H1 (cell line): ENCODE measurements around the gene PDIA5. TPM values are rescaled to one million over a fixed set of nuclear protein-coding genes. Genes with fewer than 3 reads are reported as not detected.

Experiments
- CBX8 ChIP-seq: fragments of 300-800, 300-1000 bp; sonication (generic); IDR thresholded peaks from 2 replicates; pipeline ENCODE4 v1.7.1; 2016; ENCODE audit warnings: low read depth, low read length, borderline replicate concordance
- CEBPB ChIP-seq: IDR thresholded peaks from 2 replicates; pipeline ENCODE4 v1.6.1; 2012; ENCODE audit warnings: low read depth, low read length
- EZH2 ChIP-seq: fragments of 200-600 bp; sonication (generic); IDR thresholded peaks from 2 replicates; pipeline ENCODE4 v1.7.1; 2012; ENCODE audit warnings: low read depth, mild to moderate bottlenecking, moderate library complexity, low read length, inconsistent platforms; ENCODE audit not compliant: severe bottlenecking
- GABPA ChIP-seq: IDR thresholded peaks from 2 replicates; pipeline ENCODE4 v1.6.1; 2011; ENCODE audit warnings: mild to moderate bottlenecking, low read length, moderate library complexity, borderline replicate concordance; ENCODE audit not compliant: insufficient read depth
- HDAC6 ChIP-seq: IDR thresholded peaks from one replicate; pipeline ENCODE4 v1.7.1; 2012; ENCODE audit warnings: low read depth, mild to moderate bottlenecking, inconsistent platforms, low read length, moderate library complexity
- KDM4A ChIP-seq: IDR thresholded peaks from one replicate; pipeline ENCODE4 v1.7.1; 2012; ENCODE audit warnings: low read depth, mild to moderate bottlenecking, moderate library complexity, low read length, inconsistent platforms; ENCODE audit not compliant: severe bottlenecking
- POU5F1 ChIP-seq: IDR thresholded peaks from 2 replicates; pipeline ENCODE4 v1.6.1; 2011; ENCODE audit warnings: low read depth, mild to moderate bottlenecking, low read length, moderate library complexity
- SAP30 ChIP-seq: fragments of 300-600 bp; sonication (generic); IDR thresholded peaks from 2 replicates; pipeline ENCODE4 v1.7.1; 2012; ENCODE audit warnings: low read length, moderate library complexity, mild to moderate bottlenecking, inconsistent platforms; ENCODE audit not compliant: insufficient read depth, insufficient replicate concordance
- SIN3A ChIP-seq, 2 experiments: IDR thresholded peaks in 1 of 2; conservative IDR thresholded peaks in 1 of 2; 2 replicates each; pipeline ENCODE4 v1.6.1; 2011 to 2012; ENCODE audit warnings: low read length in 2 of 2, improper control_type of control experiment in 1 of 2, low read depth in 1 of 2, mild to moderate bottlenecking in 1 of 2
- SIRT6 ChIP-seq: IDR thresholded peaks from one replicate; pipeline ENCODE4 v1.7.1; 2012; ENCODE audit warnings: low read length, inconsistent platforms
- SP2 ChIP-seq: IDR thresholded peaks from 2 replicates; pipeline ENCODE4 v1.6.1; 2012; ENCODE audit warnings: mild to moderate bottlenecking, low read length, inconsistent platforms
- SUZ12 ChIP-seq: fragments of 200-600 bp; sonication (generic); IDR thresholded peaks from 2 replicates; pipeline ENCODE4 v1.6.1; 2012; ENCODE audit warnings: mild to moderate bottlenecking, inconsistent platforms, low read length, moderate library complexity, mixed read lengths
- TAF7 ChIP-seq: optimal IDR thresholded peaks from 2 replicates; pipeline ENCODE3; 2011; ENCODE audit warnings: low read depth, mild to moderate bottlenecking, inconsistent platforms, low read length, moderate library complexity, borderline replicate concordance
- TCF12 ChIP-seq: IDR thresholded peaks from 2 replicates; pipeline ENCODE4 v1.6.1; 2011; ENCODE audit warnings: low read depth, mild to moderate bottlenecking, low read length
- YY1 ChIP-seq: IDR thresholded peaks from 2 replicates; pipeline ENCODE4 v1.6.1; 2011; ENCODE audit warnings: low read depth, mild to moderate bottlenecking, low read length
- ZNF274 ChIP-seq: IDR thresholded peaks from 2 replicates; pipeline ENCODE4 v1.7.0; 2012; ENCODE audit warnings: low read length, borderline replicate concordance; ENCODE audit errors: extremely low read depth
- polyA plus RNA-seq, 7 experiments: library from polyadenylated mRNA; depleted of rRNA in 3 of 7; stranded (reverse) in 5 of 7; unstranded in 2 of 7; fragments of >200 nt in 5 of 7; fragments of 200-250 nt in 2 of 7; gene quantifications; 1 replicate in 5 of 7; 2 replicates in 1 of 7; 4 replicates in 1 of 7; pipeline versions ENCODE4 v1.2.1 to v1.2.3, GENCODE V29; 2011 to 2013; ENCODE audit warnings: missing spikeins in 2 of 7, mixed read lengths in 2 of 7
- total RNA-seq: library from RNA; stranded (reverse); fragmentation: NEBNext Ultra II Directional; extraction: Animal tissue kit (Norgen Biotek cat#: 25700); gene quantifications from 2 replicates; pipeline ENCODE4 v1.2.1, GENCODE V29; 2021
- TF ChIP-seq, protein P1 (sequence below): IDR thresholded peaks from 2 replicates; pipeline ENCODE4 v1.6.1; 2011; ENCODE audit warnings: low read depth, mild to moderate bottlenecking, low read length; ENCODE audit not compliant: insufficient read depth

Gene PDIA5
- total and polyA plus RNA-seq, 2 of the 8 experiments (the other 6 are each of a cell fraction or from before 2014, with no cell fraction given) = 18.2 to 32.8 TPM

DNA sequence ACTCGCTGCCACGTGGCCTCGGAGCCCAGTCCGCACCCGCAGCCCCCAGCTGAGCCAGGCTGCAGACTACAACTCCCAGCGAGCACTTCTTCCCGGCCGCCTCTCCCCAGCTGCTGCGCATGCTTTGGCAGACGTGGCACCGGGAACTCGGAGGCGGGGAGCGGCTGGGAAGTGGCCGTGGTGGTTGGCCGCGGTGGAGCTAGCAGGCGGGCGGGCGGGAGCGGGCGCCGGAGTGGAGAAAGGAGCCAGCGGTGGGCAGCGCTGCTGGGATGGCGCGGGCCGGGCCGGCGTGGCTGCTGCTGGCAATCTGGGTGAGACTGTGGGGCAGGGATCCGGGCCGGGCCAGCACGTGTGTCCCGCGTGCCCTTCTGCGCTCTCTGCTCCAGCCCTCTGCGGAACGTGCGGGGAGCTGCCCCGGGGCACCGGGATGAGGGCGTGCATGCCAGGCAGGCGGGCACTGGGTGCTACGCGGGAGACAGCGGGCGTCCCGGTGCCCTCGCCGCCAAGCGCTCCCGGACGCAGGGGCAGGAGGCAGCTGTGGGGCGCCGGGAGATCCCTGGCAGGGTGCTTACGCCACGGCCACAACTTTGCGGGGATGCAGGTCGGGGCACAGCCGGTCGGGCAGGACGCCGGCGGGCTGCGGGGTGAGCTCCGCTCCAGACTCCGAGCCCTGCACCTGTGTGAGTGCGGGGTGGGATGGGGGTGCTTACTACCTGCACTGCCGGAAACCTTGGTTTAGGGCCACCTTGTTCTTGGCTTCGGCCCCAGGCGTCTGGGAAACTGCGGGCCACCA is at the start of gene PDIA5 (continued):
- TF ChIP-seq, protein P1, sequence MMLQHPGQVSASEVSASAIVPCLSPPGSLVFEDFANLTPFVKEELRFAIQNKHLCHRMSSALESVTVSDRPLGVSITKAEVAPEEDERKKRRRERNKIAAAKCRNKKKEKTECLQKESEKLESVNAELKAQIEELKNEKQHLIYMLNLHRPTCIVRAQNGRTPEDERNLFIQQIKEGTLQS = 0 out of 2 replicates have a peak, but pooled peaks have one; percentile 9
- no peak for TF ChIP-seq CEBPB
- no peak for TF ChIP-seq YY1
- TF ChIP-seq SAP30 = peak; percentile 40
- no peak for TF ChIP-seq POU5F1
- peak; percentile 95 for TF ChIP-seq KDM4A
- no peak for TF ChIP-seq SIRT6
- peak; percentile 37 to 89; a peak in 2 of 4 replicates for TF ChIP-seq SIN3A (conservative IDR thresholded peaks at IDR 0.05 in 1 of 2, IDR thresholded peaks at IDR 0.05 in 1 of 2; ENCODE audit: low read depth in 1 of 2, low read length in 2 of 2)
- TF ChIP-seq HDAC6 = no peak
- TF ChIP-seq SUZ12 = no peak
- TF ChIP-seq GABPA = 0 out of 2 replicates have a peak, but pooled peaks have one; percentile 8
- no peak for TF ChIP-seq SP2
- peak; percentile 1 for TF ChIP-seq EZH2
- no peak for TF ChIP-seq ZNF274
- no peak for TF ChIP-seq TAF7
- no peak for TF ChIP-seq TCF12
- TF ChIP-seq CBX8 = no peak
